B cell (primary cell): ENCODE results near the gene NT5E. TPM values are rescaled to one million over a fixed set of nuclear protein-coding genes. Genes with fewer than 3 reads are reported as not detected.

Experiments
- ATAC-seq: fragments of 200-7000 bp; cut with Tn5 transposase; one replicate; pipeline ENCODE4 v1.10.0; 2021; ENCODE audit warnings: low read depth, mild to moderate bottlenecking, moderate number of reproducible peaks, moderate library complexity
- CTCF ChIA-PET: fragments of 350-600 bp; sonication (Branson Sonifier 250); formaldehyde crosslinking; loops from one replicate; lab custom pipeline; 2021; ENCODE audit warnings: antibody characterized with exemption, inconsistent platforms; lab: Charles Lee
- POLR2A ChIA-PET: fragments of 350-600 bp; sonication (Branson Sonifier 250); formaldehyde crosslinking; loops from one replicate; lab custom pipeline; 2021; ENCODE audit warnings: antibody characterized with exemption; lab: Charles Lee
- DNase-seq: peaks from one replicate; pipeline ENCODE4 v3.0.0; 2013
- H2AFZ ChIP-seq: 2 replicates; pipeline ENCODE4 v1.6.1; 2012; ENCODE audit warnings: mild to moderate bottlenecking, low read depth, low read length; ENCODE audit not compliant: insufficient read depth, poor library complexity, severe bottlenecking
- H3K27ac ChIP-seq, 2 donors: 1 replicate in 1 of 2; 2 replicates in 1 of 2; pipeline ENCODE4 v1.5.1; 2012 to 2013; ENCODE audit warnings: low read length in 2 of 2, mild to moderate bottlenecking in 2 of 2, moderate library complexity in 1 of 2
- H3K27me3 ChIP-seq, 4 experiments: fragments of 200-600 bp in 1 of 4; sonication (generic) in 1 of 4; replicated peaks in 1 of 4; 1 replicate in 2 of 4; 2 replicates in 2 of 4; pipeline versions ENCODE4 v1.6.1 to v1.7.0; 2013 to 2016; ENCODE audit warnings: low read length in 3 of 4, mild to moderate bottlenecking in 2 of 4, mixed read lengths in 1 of 4, moderate library complexity in 1 of 4; ENCODE audit not compliant: insufficient read depth in 4 of 4, control insufficient read depth in 3 of 4; ENCODE audit errors: control extremely low read depth in 1 of 4
- H3K36me3 ChIP-seq, 2 experiments: replicated peaks in 1 of 2; 1 replicate in 1 of 2; 2 replicates in 1 of 2; pipeline versions ENCODE4 v1.6.1 to v1.7.1; 2013; ENCODE audit warnings: low read length in 1 of 2; ENCODE audit not compliant: insufficient read depth in 2 of 2, control insufficient read depth in 1 of 2; ENCODE audit errors: control extremely low read depth in 1 of 2, extremely low read depth in 1 of 2
- H3K4me1 ChIP-seq, 2 donors: fragments of 200-600 bp in 1 of 2; sonication (generic) in 1 of 2; 1 replicate in 1 of 2; 2 replicates in 1 of 2; pipeline versions ENCODE4 v1.5.1 to v1.6.1; 2013 to 2017; ENCODE audit warnings: low read length in 2 of 2; ENCODE audit not compliant: control insufficient read depth in 2 of 2, insufficient read depth in 2 of 2
- H3K4me2 ChIP-seq: replicated peaks from 2 replicates; pipeline ENCODE3; 2012; ENCODE audit warnings: mild to moderate bottlenecking, low read depth, low read length; ENCODE audit not compliant: poor library complexity, severe bottlenecking
- H3K4me3 ChIP-seq, 5 experiments: fragments of 200-600 bp in 1 of 5; sonication (generic) in 1 of 5; 1 replicate in 3 of 5; 2 replicates in 2 of 5; pipeline versions ENCODE4 v1.5.1 to v1.7.0; 2011 to 2016; ENCODE audit warnings: low read length in 4 of 5, mild to moderate bottlenecking in 4 of 5, low read depth in 2 of 5, control low read depth in 1 of 5, moderate library complexity in 1 of 5; ENCODE audit not compliant: insufficient read depth in 1 of 5; ENCODE audit errors: control extremely low read depth in 1 of 5, extremely low read depth in 1 of 5
- H3K79me2 ChIP-seq: fragments of 200-600 bp; sonication (generic); one replicate; pipeline ENCODE4 v1.6.0; 2016; ENCODE audit warnings: low read length; ENCODE audit not compliant: control insufficient read depth, insufficient read depth
- H3K9ac ChIP-seq: fragments of 200-600 bp; sonication (generic); 2 replicates; pipeline ENCODE4 v1.6.1; 2017; ENCODE audit warnings: mild to moderate bottlenecking, low read length, moderate library complexity
- H3K9me3 ChIP-seq, 3 donors: one replicate each; pipeline versions ENCODE4 v1.6.1 to v1.7.1; 2013; ENCODE audit warnings: low read length in 2 of 3; ENCODE audit not compliant: control insufficient read depth in 2 of 3, insufficient read depth in 1 of 3; ENCODE audit errors: control extremely low read depth in 1 of 3
- H4K20me1 ChIP-seq: 2 replicates; pipeline ENCODE4 v1.6.0; 2012; ENCODE audit warnings: mild to moderate bottlenecking, low read length; ENCODE audit not compliant: insufficient read depth, control insufficient read depth, poor library complexity, severe bottlenecking
- H3K27ac Mint-ChIP-seq: one replicate; pipeline ENCODE4 v1.8.0; 2021; ENCODE audit warnings: mixed read lengths
- H3K27me3 Mint-ChIP-seq: one replicate; pipeline ENCODE4 v1.8.0; 2021; ENCODE audit warnings: mixed read lengths
- H3K4me1 Mint-ChIP-seq: one replicate; pipeline ENCODE4 v1.8.0; 2021; ENCODE audit warnings: mixed read lengths
- H3K4me3 Mint-ChIP-seq: one replicate; pipeline ENCODE4 v1.8.0; 2021; ENCODE audit warnings: mixed read lengths
- H3K9me3 Mint-ChIP-seq: one replicate; pipeline ENCODE4 v1.8.0; 2022; ENCODE audit warnings: mixed read lengths; ENCODE audit not compliant: insufficient read depth
- EZH2 ChIP-seq: IDR thresholded peaks from 2 replicates; pipeline ENCODE4 v1.6.1; 2012; ENCODE audit warnings: borderline replicate concordance, low read depth, mild to moderate bottlenecking, moderate library complexity, low read length; ENCODE audit not compliant: insufficient read depth, poor library complexity, severe bottlenecking
- WGBS: methylation state at CpG from one replicate; pipeline ENCODE4 v1.1.5; 2013; ENCODE audit warnings: missing lambda C conversion rate; ENCODE audit not compliant: insufficient coverage; 5-methylcytosine and 5-hydroxymethylcytosine counted together
- intact Hi-C: fragments of 100-400 bp; cut with micrococcal nuclease; formaldehyde crosslinking; loops from one replicate; pipeline ENCODE4 v1.10.0; 2022
- polyA plus RNA-seq: library from polyadenylated mRNA; depleted of rRNA; stranded (reverse); fragments of >200 nt; gene quantifications from 2 replicates; pipeline ENCODE4 v1.2.3, GENCODE V29; 2012
- total RNA-seq, 2 donors: library from RNA; stranded (reverse); fragments of 120-200 nt in 1 of 2; gene quantifications; 1 replicate in 1 of 2; 2 replicates in 1 of 2; pipeline versions ENCODE4 v1.2.3 to v1.2.4, GENCODE V29; 2013 to 2022
- TF ChIP-seq, protein P1 (sequence below): fragments of 200-600 bp; IDR thresholded peaks from one replicate; pipeline ENCODE4 v1.8.0; 2022; ENCODE audit warnings: antibody characterized with exemption, mild to moderate bottlenecking

Gene NT5E
- total and polyA plus RNA-seq, 2 donors (not counting 1 experiment from before 2014, with no cell fraction given) = 11.6 to 23.2 TPM

DNA sequence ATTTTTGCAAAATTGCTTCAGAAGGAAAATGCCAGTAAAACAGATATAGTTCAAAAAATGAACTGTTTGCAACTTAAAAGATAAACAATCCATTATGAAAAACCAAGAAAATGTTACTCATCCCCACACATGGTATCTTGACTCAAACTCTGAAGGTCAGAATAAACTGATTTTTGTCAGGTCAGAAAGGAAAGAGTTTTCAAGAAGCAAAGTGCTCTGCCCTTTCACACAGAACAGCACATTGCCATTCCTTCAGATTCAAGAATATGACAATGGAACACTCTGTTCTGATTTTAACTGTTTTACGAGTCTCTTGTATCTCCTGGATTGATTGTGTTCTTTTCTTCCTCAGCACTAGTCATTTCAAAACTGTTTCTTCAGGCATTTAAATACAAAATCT is 33.8 kb upstream of the NT5E start:
- POLR2A ChIA-PET = no interaction called here
- H3K4me1 ChIP-seq = peaks cover 22 to 23% of the 10 kb centered on the region in 2 donors
- DNase-seq = no peak
- H4K20me1 ChIP-seq = no peaks in the 10 kb centered on the region
- no peak overlapping the region for H3K27ac ChIP-seq
- no peaks in the 10 kb centered on the region for H3K9me3 ChIP-seq
- H3K4me2 ChIP-seq = no peak overlapping the region
- H3K9ac ChIP-seq = no peak overlapping the region
- no peak overlapping the region for H2AFZ ChIP-seq
- H3K4me1 Mint-ChIP-seq = peaks cover 36% of the 10 kb centered on the region
- no peaks in the 10 kb centered on the region for H3K79me2 ChIP-seq
- H3K9me3 Mint-ChIP-seq = no peaks in the 10 kb centered on the region
- no peaks in the 10 kb centered on the region for H3K27me3 ChIP-seq
- TF ChIP-seq, protein P1, sequence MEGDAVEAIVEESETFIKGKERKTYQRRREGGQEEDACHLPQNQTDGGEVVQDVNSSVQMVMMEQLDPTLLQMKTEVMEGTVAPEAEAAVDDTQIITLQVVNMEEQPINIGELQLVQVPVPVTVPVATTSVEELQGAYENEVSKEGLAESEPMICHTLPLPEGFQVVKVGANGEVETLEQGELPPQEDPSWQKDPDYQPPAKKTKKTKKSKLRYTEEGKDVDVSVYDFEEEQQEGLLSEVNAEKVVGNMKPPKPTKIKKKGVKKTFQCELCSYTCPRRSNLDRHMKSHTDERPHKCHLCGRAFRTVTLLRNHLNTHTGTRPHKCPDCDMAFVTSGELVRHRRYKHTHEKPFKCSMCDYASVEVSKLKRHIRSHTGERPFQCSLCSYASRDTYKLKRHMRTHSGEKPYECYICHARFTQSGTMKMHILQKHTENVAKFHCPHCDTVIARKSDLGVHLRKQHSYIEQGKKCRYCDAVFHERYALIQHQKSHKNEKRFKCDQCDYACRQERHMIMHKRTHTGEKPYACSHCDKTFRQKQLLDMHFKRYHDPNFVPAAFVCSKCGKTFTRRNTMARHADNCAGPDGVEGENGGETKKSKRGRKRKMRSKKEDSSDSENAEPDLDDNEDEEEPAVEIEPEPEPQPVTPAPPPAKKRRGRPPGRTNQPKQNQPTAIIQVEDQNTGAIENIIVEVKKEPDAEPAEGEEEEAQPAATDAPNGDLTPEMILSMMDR = no peak
- TF ChIP-seq EZH2 = no peak
- H3K36me3 ChIP-seq = no peaks in the 10 kb centered on the region
- H3K27ac Mint-ChIP-seq = no peak overlapping the region
- intact Hi-C loops = loop anchor here (5.0 kb wide), 2 partner anchors 46 to 66 kb away; no protein-coding TSS in a partner anchor
- WGBS = no CpG with 5 or more reads among the region's 1 CpG
- no peak overlapping the region for H3K4me3 Mint-ChIP-seq
- no peak for ATAC-seq
- CTCF ChIA-PET = no interaction called here
- H3K27me3 Mint-ChIP-seq = peaks cover 15% of the 10 kb centered on the region
- no peak overlapping the region for H3K4me3 ChIP-seq

DNA sequence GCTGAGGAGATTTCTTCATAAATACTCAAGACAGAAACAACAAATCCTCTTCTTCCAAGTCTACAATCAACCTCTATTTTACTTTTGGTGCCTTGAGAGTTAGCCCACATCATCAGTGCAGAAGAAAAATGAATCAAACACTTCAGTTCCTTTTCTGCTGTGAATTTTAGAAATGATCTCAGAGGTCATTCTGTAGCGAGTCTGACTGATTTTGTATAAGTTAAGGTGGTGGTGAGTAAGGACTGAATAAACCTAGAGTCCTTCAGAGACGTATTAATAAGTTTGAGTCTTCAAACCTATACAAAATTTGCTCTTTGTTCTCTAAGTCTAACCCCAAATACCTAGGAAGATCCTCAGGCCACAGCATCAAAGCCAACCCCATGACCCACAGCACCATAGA is 33.1 kb upstream of the NT5E start:
- WGBS = no CpG with 5 or more reads among the region's 2 CpGs
- no peaks in the 10 kb centered on the region for H3K9me3 Mint-ChIP-seq
- intact Hi-C loops = loop anchor here (5.0 kb wide), 2 partner anchors 46 to 66 kb away; no protein-coding TSS in a partner anchor
- no peaks in the 10 kb centered on the region for H4K20me1 ChIP-seq
- no peak overlapping the region for H3K4me3 Mint-ChIP-seq
- peaks cover 40% of the 10 kb centered on the region for H3K4me1 Mint-ChIP-seq
- H3K4me2 ChIP-seq = no peak overlapping the region
- no peaks in the 10 kb centered on the region for H3K79me2 ChIP-seq
- no peak overlapping the region for H3K27ac Mint-ChIP-seq
- H3K9me3 ChIP-seq = no peaks in the 10 kb centered on the region
- no peak for DNase-seq
- H3K27ac ChIP-seq = no peak overlapping the region
- CTCF ChIA-PET = no interaction called here
- TF ChIP-seq, protein P1 = no peak
- no peak for TF ChIP-seq EZH2
- POLR2A ChIA-PET = no interaction called here
- no peak overlapping the region for H3K9ac ChIP-seq
- H3K36me3 ChIP-seq = no peaks in the 10 kb centered on the region
- no peak overlapping the region for H2AFZ ChIP-seq
- H3K4me1 ChIP-seq = peaks cover 22 to 23% of the 10 kb centered on the region in 2 donors
- peaks cover 15% of the 10 kb centered on the region for H3K27me3 Mint-ChIP-seq
- no peak for ATAC-seq
- H3K4me3 ChIP-seq = no peak overlapping the region
- H3K27me3 ChIP-seq = no peaks in the 10 kb centered on the region
